Measurements from ENCODE around the gene KRTAP4-7. TPM values are rescaled to one million over a fixed set of nuclear protein-coding genes. Genes with fewer than 3 reads are reported as not detected.
"Not testable (repeated sequence)": the region's sequence is repeated elsewhere in the genome, so short reads cannot be mapped to it uniquely, and the experiment has no call there.

Gene KRTAP4-7
- total RNA-seq, 1 experiment from 2014 or later: not detected

GRCh38 chr17:41101586-41102259 is 17.8 kb downstream of the KRTAP4-7 start, which contains the start of gene KRTAP4-16:
Gene KRTAP4-16 (minus strand): TSS chr17:41102209. CDS start chr17:41102209, 0 bp downstream.
- no peak within 1 kb of the TSS for H3K27ac Mint-ChIP-seq (ENCODE audit: low read depth, unreplicated experiment)
- POLR2A ChIA-PET: no interaction called here

DNA sequence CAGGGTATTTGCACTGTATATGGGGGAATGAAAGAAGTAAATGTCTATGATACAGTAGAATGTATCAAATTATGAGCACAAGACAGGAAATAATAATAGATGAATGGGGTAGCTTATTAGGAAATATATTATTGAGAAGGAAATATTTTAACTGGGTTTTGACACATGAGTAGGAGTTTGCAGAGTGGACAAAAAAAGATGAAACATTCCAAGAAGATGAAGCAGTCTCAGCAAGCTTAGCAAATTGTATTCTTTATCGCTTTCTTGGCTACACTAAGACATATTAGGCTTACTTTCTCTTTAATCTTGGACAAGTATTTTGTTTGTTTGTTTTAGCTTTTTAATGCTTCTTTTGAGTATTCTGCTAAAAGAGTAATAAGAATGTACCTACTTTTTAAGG is 19.9 kb downstream of the KRTAP4-7 start:
- intact Hi-C loops (cut with micrococcal nuclease): no loop called here
- no peak for TF ChIP-seq CTCF (IDR thresholded peaks at IDR 0.05; ENCODE audit: unreplicated experiment)
- CTCF ChIA-PET: no interaction called here
- Mint-ChIP-seq H3K4me3 (ENCODE audit: unreplicated experiment) (no peak overlapping the region), H3K9me3 (ENCODE audit: unreplicated experiment) (no peaks in the 10 kb centered on the region), H3K27me3 (ENCODE audit: insufficient read depth, unreplicated experiment) (no peaks in the 10 kb centered on the region), H3K36me3 (ENCODE audit: insufficient read depth, unreplicated experiment) (no peaks in the 10 kb centered on the region), H3K4me1 (ENCODE audit: insufficient read depth, unreplicated experiment) (peaks cover 6% of the 10 kb centered on the region), H3K27ac (ENCODE audit: low read depth, unreplicated experiment) (no peak overlapping the region)
- POLR2A ChIA-PET: no interaction called here
- no peak for DNase-seq (ENCODE audit: unreplicated experiment)
- BruUV-seq (replicated peaks): no TSS peak

More at GRCh38 chr17:41101586-41102259, 17.8 kb downstream of the KRTAP4-7 start, which contains the start of gene KRTAP4-16:
- no TSS peak for BruUV-seq (replicated peaks)
- Mint-ChIP-seq H3K4me1 (ENCODE audit: insufficient read depth, unreplicated experiment) (peaks cover 19% of the 10 kb centered on the region), H3K9me3 (ENCODE audit: unreplicated experiment) (no peaks in the 10 kb centered on the region), H3K4me3 (ENCODE audit: unreplicated experiment) (no peak within 1 kb of the TSS), H3K27me3 (ENCODE audit: insufficient read depth, unreplicated experiment) (no peaks in the 10 kb centered on the region), H3K36me3 (ENCODE audit: insufficient read depth, unreplicated experiment) (no peaks in the 10 kb centered on the region)
- no peak for DNase-seq (ENCODE audit: unreplicated experiment)
- no peak for TF ChIP-seq CTCF (IDR thresholded peaks at IDR 0.05; ENCODE audit: unreplicated experiment)
- intact Hi-C loops (cut with micrococcal nuclease): no loop called here
- CTCF ChIA-PET: interaction anchor here (0.8 kb wide), 1 partner anchor 447 kb away, joined by 3 read pairs; no protein-coding TSS in a partner anchor

DNA sequence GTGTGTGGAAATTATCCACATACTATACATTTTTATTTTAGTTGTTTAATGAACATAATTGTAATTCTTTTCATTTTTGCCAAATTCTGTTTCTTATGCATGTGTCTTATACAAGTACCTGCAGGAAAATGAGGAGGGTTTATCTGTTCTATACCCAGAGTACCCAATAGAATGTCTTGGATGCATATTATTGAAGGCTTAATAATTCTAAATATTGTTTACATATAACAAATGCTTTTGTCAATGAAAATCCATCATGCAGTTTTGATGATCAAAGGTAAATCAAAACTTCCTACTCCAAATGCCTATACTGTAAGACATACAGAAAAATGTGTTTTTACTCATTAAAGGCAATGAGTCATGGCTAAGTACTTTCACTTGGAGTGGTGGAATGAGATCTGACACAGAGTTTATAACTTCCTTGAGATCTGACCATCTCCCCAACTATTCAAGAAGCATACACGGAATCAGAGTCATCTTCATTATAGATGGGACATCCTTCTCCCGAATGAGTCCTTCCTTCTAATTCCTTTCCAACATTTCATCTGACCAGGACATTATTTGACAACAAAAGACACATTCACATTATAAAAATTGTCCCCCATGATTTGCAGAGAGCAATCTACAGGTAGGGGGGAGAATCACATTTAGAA is 20.6 kb downstream of the KRTAP4-7 start:
- H3K4me3 Mint-ChIP-seq (ENCODE audit: unreplicated experiment); CTCF ChIA-PET; H3K36me3 Mint-ChIP-seq (ENCODE audit: insufficient read depth, unreplicated experiment); POLR2A ChIA-PET; H3K27me3 Mint-ChIP-seq (ENCODE audit: insufficient read depth, unreplicated experiment); intact Hi-C loops (cut with micrococcal nuclease); H3K4me1 Mint-ChIP-seq (ENCODE audit: insufficient read depth, unreplicated experiment); DNase-seq (ENCODE audit: unreplicated experiment); H3K9me3 Mint-ChIP-seq (ENCODE audit: unreplicated experiment); H3K27ac Mint-ChIP-seq (ENCODE audit: low read depth, unreplicated experiment); BruUV-seq (replicated peaks): not testable (repeated sequence)

GRCh38 chr17:41105347-41105746 is 21.4 kb downstream of the KRTAP4-7 start, which contains the start of gene KRTAP4-9:
Gene KRTAP4-9 (plus strand): TSS chr17:41105389. CDS start chr17:41105389, 0 bp downstream.
- H3K27ac Mint-ChIP-seq (ENCODE audit: low read depth, unreplicated experiment); H3K27me3 Mint-ChIP-seq (ENCODE audit: insufficient read depth, unreplicated experiment); DNase-seq (ENCODE audit: unreplicated experiment); H3K4me1 Mint-ChIP-seq (ENCODE audit: insufficient read depth, unreplicated experiment); BruUV-seq (replicated peaks); H3K36me3 Mint-ChIP-seq (ENCODE audit: insufficient read depth, unreplicated experiment); H3K9me3 Mint-ChIP-seq (ENCODE audit: unreplicated experiment); CTCF ChIA-PET; POLR2A ChIA-PET; H3K4me3 Mint-ChIP-seq (ENCODE audit: unreplicated experiment); intact Hi-C loops (cut with micrococcal nuclease): not testable (repeated sequence)

DNA sequence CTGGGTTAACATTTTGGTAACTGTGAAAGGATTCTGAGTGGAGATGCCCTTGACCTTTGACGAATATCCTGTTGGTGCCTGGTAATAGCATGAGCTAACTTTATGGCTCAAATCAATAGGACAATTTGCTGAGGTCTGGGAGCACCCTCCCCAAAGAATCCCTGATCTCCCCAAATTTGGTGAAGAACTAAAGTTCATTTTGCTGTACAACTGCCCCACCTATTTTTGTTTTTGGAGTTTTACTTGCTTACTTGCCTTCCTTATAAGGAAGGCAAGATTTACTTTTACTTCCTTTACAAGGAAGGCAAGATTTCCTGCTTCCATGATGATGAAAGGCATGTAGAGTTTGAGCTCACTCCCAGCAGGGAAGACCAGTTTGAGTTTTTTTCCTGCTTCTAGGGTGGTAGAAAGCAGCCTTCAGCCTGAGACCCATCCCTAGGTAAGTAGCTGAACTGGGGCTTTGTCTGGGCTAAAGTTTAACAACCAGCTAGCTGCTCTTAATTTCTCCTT is 24.0 kb downstream of the KRTAP4-7 start:
- no peak for DNase-seq (ENCODE audit: unreplicated experiment)
- no peaks in the 10 kb centered on the region for H3K4me1 Mint-ChIP-seq (ENCODE audit: insufficient read depth, unreplicated experiment)
- intact Hi-C loops (cut with micrococcal nuclease): no loop called here
- H3K36me3 Mint-ChIP-seq (ENCODE audit: insufficient read depth, unreplicated experiment): no peaks in the 10 kb centered on the region
- ChIA-PET POLR2A (no interaction called here), CTCF (no interaction called here)
- H3K27me3 Mint-ChIP-seq (ENCODE audit: insufficient read depth, unreplicated experiment): no peaks in the 10 kb centered on the region
- no peak for TF ChIP-seq CTCF (IDR thresholded peaks at IDR 0.05; ENCODE audit: unreplicated experiment)
- H3K4me3 Mint-ChIP-seq (ENCODE audit: unreplicated experiment): no peak overlapping the region
- no TSS peak for BruUV-seq (replicated peaks)
- no peaks in the 10 kb centered on the region for H3K9me3 Mint-ChIP-seq (ENCODE audit: unreplicated experiment)
- no peak overlapping the region for H3K27ac Mint-ChIP-seq (ENCODE audit: low read depth, unreplicated experiment)

DNA sequence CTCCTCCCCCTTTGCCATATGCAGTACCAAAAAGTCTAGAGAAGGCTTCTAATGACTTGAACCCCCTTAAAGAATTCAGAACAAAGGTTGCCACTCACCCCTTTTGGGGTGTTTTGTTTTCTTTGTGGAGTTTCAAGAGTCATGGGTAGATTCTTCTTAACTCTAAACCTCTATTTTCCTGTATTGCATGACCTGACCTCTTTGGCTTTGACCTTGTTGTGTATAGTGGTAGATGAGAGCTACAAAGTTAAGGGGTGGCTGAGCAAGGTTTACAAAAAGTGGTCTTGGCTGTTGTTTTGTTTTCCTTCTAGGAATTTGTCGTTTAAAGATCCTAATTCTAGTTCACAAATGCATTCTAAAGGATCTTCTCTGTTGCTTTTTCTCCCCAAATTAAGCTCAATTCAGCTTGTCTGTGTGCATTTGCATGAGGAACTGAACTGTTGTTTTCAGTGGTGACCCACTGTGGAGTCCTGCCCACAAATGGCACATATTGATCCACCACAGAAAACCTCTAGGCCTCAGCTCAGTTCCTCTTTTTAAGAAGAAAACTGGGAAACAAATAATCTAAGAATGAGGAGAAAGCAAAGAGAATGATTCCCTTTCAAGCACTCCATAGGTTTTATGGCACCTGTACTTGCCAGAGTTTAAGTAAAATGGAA is 24.9 kb downstream of the KRTAP4-7 start:
- H3K36me3 Mint-ChIP-seq (ENCODE audit: insufficient read depth, unreplicated experiment); CTCF ChIA-PET; H3K9me3 Mint-ChIP-seq (ENCODE audit: unreplicated experiment); DNase-seq (ENCODE audit: unreplicated experiment); H3K4me3 Mint-ChIP-seq (ENCODE audit: unreplicated experiment); BruUV-seq (replicated peaks); H3K27me3 Mint-ChIP-seq (ENCODE audit: insufficient read depth, unreplicated experiment); H3K4me1 Mint-ChIP-seq (ENCODE audit: insufficient read depth, unreplicated experiment); intact Hi-C loops (cut with micrococcal nuclease); POLR2A ChIA-PET; H3K27ac Mint-ChIP-seq (ENCODE audit: low read depth, unreplicated experiment): not testable (repeated sequence)
